MCF 10A (cell line): ENCODE results near the gene DIO3. TPM values are rescaled to one million over a fixed set of nuclear protein-coding genes. Genes with fewer than 3 reads are reported as not detected.
"Not testable (repeated sequence)": the region's sequence is repeated elsewhere in the genome, so short reads cannot be mapped to it uniquely, and the experiment has no call there.

Experiments
- BruUV-seq: library from RNA; stranded (reverse); fragments of 400-500 nt; replicated peaks from 2 replicates; lab custom pipeline; 2021; lab: Mats Ljungman, UMichigan
- CTCF ChIA-PET: fragments of 300-600 bp; sonication (Branson Sonifier 250); formaldehyde crosslinking; extraction: SDS; loops from one replicate; lab custom pipeline; 2021; ENCODE audit warnings: antibody characterized with exemption, inconsistent platforms; lab: Yijun Ruan, JAX
- POLR2A ChIA-PET: fragments of 300-600, 350-650 bp; sonication (Branson Sonifier 250); formaldehyde crosslinking; extraction: SDS; loops from one replicate; lab custom pipeline; 2020; ENCODE audit warnings: antibody characterized with exemption, inconsistent platforms; lab: Yijun Ruan, JAX
- DNase-seq: peaks from one replicate; pipeline ENCODE4 v3.0.0-alpha.2; 2018; ENCODE audit not compliant: unreplicated experiment
- H3K27ac Mint-ChIP-seq: one replicate; pipeline ENCODE4 v1.8.0; 2022; ENCODE audit warnings: mild to moderate bottlenecking, low read depth, mixed read lengths; ENCODE audit not compliant: unreplicated experiment
- H3K27me3 Mint-ChIP-seq: one replicate; pipeline ENCODE4 v1.8.0; 2022; ENCODE audit warnings: mixed read lengths; ENCODE audit not compliant: insufficient read depth, unreplicated experiment
- H3K36me3 Mint-ChIP-seq: one replicate; pipeline ENCODE4 v1.8.0; 2022; ENCODE audit warnings: mild to moderate bottlenecking, moderate library complexity, mixed read lengths; ENCODE audit not compliant: insufficient read depth, unreplicated experiment
- H3K4me1 Mint-ChIP-seq: one replicate; pipeline ENCODE4 v1.8.0; 2022; ENCODE audit warnings: mixed read lengths; ENCODE audit not compliant: insufficient read depth, unreplicated experiment
- H3K4me3 Mint-ChIP-seq: one replicate; pipeline ENCODE4 v1.8.0; 2022; ENCODE audit warnings: mild to moderate bottlenecking, moderate library complexity, mixed read lengths; ENCODE audit not compliant: unreplicated experiment
- H3K9me3 Mint-ChIP-seq: one replicate; pipeline ENCODE4 v1.8.0; 2022; ENCODE audit warnings: mixed read lengths; ENCODE audit not compliant: unreplicated experiment
- CTCF ChIP-seq: fragments of 200-600 bp; IDR thresholded peaks from one replicate; pipeline ENCODE4 v1.8.0; 2022; ENCODE audit warnings: antibody characterized with exemption, mild to moderate bottlenecking; ENCODE audit not compliant: unreplicated experiment
- intact Hi-C: fragments of 100-400 bp; cut with micrococcal nuclease; formaldehyde crosslinking; loops from 2 replicates; pipeline ENCODE4 v1.14.1; 2022
- total RNA-seq: library from RNA; stranded (reverse); gene quantifications from 2 replicates; pipeline ENCODE4 v1.2.3, GENCODE V29; 2022

The DIO3 gene
- total RNA-seq, 1 experiment from 2014 or later, result not detected

GRCh38 chr14:101554991-101555668 is 6.2 kb upstream of the DIO3 start:
- Mint-ChIP-seq H3K4me1 (peaks cover 13% of the 10 kb centered on the region), H3K9me3 (no peaks in the 10 kb centered on the region), H3K27me3 (peaks cover 6% of the 10 kb centered on the region), H3K27ac (no peak overlapping the region), H3K4me3 (no peak overlapping the region), H3K36me3 (no peaks in the 10 kb centered on the region)
- POLR2A ChIA-PET, result no interaction called here
- CTCF ChIA-PET, result interaction anchor here (0.7 kb wide), 1 partner anchor 1669 kb away, joined by 3 read pairs; no protein-coding TSS in a partner anchor
- BruUV-seq, result no TSS peak
- no peak for TF ChIP-seq CTCF
- no peak for DNase-seq
- intact Hi-C loops, result loop anchor here (5.0 kb wide), 1 partner anchor 318 kb away; no protein-coding TSS in a partner anchor

GRCh38 chr14:101555669-101556043 is 5.6 kb upstream of the DIO3 start:
- H3K9me3 Mint-ChIP-seq, H3K27ac Mint-ChIP-seq, DNase-seq, H3K27me3 Mint-ChIP-seq, BruUV-seq, H3K36me3 Mint-ChIP-seq, H3K4me3 Mint-ChIP-seq: not testable (repeated sequence)
- ChIA-PET CTCF (interaction anchor here (0.6 kb wide), 1 partner anchor 1171 kb away, joined by 3 read pairs; no protein-coding TSS in a partner anchor), POLR2A (interaction anchor here (0.6 kb wide), 1 partner anchor 80 kb away, joined by 3 read pairs; no protein-coding TSS in a partner anchor)
- intact Hi-C loops, result loop anchor here (5.0 kb wide), 1 partner anchor 318 kb away; no protein-coding TSS in a partner anchor
- peaks cover 13% of the 10 kb centered on the region for H3K4me1 Mint-ChIP-seq

- Mint-ChIP-seq H3K27me3 (no peaks in the 10 kb centered on the region), H3K36me3 (no peaks in the 10 kb centered on the region), H3K4me1 (peaks cover 13% of the 10 kb centered on the region), H3K9me3 (no peaks in the 10 kb centered on the region), H3K4me3 (no peak overlapping the region), H3K27ac (no peak overlapping the region)
- ChIA-PET POLR2A (interaction anchor here (0.6 kb wide), 1 partner anchor 81 kb away, joined by 3 read pairs; no protein-coding TSS in a partner anchor), CTCF (interaction anchor here (0.6 kb wide), 1 partner anchor 1171 kb away, joined by 3 read pairs; no protein-coding TSS in a partner anchor)
- DNase-seq, result peak; percentile 68
- BruUV-seq, result no TSS peak
- intact Hi-C loops, result loop anchor here (5.0 kb wide), 1 partner anchor 319 kb away; no protein-coding TSS in a partner anchor
- no peak for TF ChIP-seq CTCF
These were observed 5.2 kb upstream of the DIO3 start for GRCh38 chr14:101556131-101556530.

- peak; percentile 74 for DNase-seq
- H3K4me1 Mint-ChIP-seq, result peaks cover 13% of the 10 kb centered on the region
- no peak for TF ChIP-seq CTCF
- intact Hi-C loops, result loop anchor here (5.0 kb wide), 1 partner anchor 319 kb away; no protein-coding TSS in a partner anchor
- no peaks in the 10 kb centered on the region for H3K36me3 Mint-ChIP-seq
- H3K27ac Mint-ChIP-seq, result no peak overlapping the region
- H3K4me3 Mint-ChIP-seq, result no peak overlapping the region
- BruUV-seq, result no TSS peak
- ChIA-PET CTCF (interaction anchor here (0.6 to 0.7 kb wide), 2 partner anchors 426 to 919 kb away, joined by 3 read pairs; no protein-coding TSS in a partner anchor), POLR2A (no interaction called here)
- no peaks in the 10 kb centered on the region for H3K27me3 Mint-ChIP-seq
- H3K9me3 Mint-ChIP-seq, result no peaks in the 10 kb centered on the region
These were observed 4.6 kb upstream of the DIO3 start for GRCh38 chr14:101556566-101557320.
